ENCODE data around the gene ZNF664. TPM values are rescaled to one million over a fixed set of nuclear protein-coding genes. Genes with fewer than 3 reads are reported as not detected.

The ZNF664 gene
- total RNA-seq, 1 experiment from 2014 or later, result 21.0 TPM

GRCh38 chr12:123983822-123984485 is 10.9 kb downstream of the ZNF664 start:
- H3K9me2 ChIP-seq (replicated peaks; ENCODE audit: insufficient read depth, low read length), result no peaks in the 10 kb centered on the region
- peak; percentile 89 for DNase-seq
- no peaks in the 10 kb centered on the region for H3K9me3 ChIP-seq (ENCODE audit: low read length)
- H3K4me3 ChIP-seq (ENCODE audit: low read length), result no peak overlapping the region
- no peaks in the 10 kb centered on the region for H3K79me2 ChIP-seq (ENCODE audit: low read length)
- H3K9ac ChIP-seq (ENCODE audit: low read length), result no peak overlapping the region
- peaks cover 36% of the 10 kb centered on the region for H3K4me1 ChIP-seq (ENCODE audit: low read length)
- H3K36me3 ChIP-seq (ENCODE audit: insufficient read depth, low read length), result no peaks in the 10 kb centered on the region
- no peak overlapping the region for H3K27ac ChIP-seq (ENCODE audit: low read length)
- H3K4me2 ChIP-seq (ENCODE audit: low read depth, low read length, poor library complexity, severe bottlenecking), result no peak overlapping the region
- no peaks in the 10 kb centered on the region for H3K27me3 ChIP-seq (ENCODE audit: low read length)
- H2AFZ ChIP-seq (ENCODE audit: low read length), result no peak overlapping the region
- peaks cover 68% of the 10 kb centered on the region for H4K20me1 ChIP-seq (ENCODE audit: insufficient read depth, low read depth, low read length)

DNA sequence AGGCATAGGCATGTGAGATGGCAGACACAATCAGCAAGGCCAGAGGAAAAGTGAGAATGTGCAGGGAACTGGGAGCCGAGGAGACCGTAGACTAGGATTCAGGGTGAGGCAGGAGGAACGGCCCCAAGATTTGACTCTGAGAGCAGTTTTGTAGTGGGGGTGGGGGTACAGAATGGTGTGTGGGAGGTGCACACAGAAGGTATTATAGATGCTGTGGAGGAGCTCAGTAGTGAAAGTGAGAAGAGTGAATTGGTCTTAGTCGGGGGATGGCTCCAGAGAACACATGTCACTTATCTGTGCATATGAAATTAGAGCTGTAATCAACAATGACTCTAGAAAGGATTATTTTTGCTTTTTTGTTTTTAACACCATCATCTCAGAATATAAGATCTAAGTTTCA is 11.9 kb downstream of the ZNF664 start:
- Histone ChIP-seq H3K4me2 (ENCODE audit: low read depth, low read length, poor library complexity, severe bottlenecking) (no peak overlapping the region), H3K4me3 (ENCODE audit: low read length) (no peak overlapping the region), H3K9ac (ENCODE audit: low read length) (no peak overlapping the region), H3K9me2 (replicated peaks; ENCODE audit: insufficient read depth, low read length) (no peaks in the 10 kb centered on the region), H3K79me2 (ENCODE audit: low read length) (no peaks in the 10 kb centered on the region), H3K27ac (ENCODE audit: low read length) (no peak overlapping the region), H3K27me3 (ENCODE audit: low read length) (no peaks in the 10 kb centered on the region), H3K4me1 (ENCODE audit: low read length) (peaks cover 36% of the 10 kb centered on the region), H4K20me1 (ENCODE audit: insufficient read depth, low read depth, low read length) (peaks cover 78% of the 10 kb centered on the region), H3K9me3 (ENCODE audit: low read length) (no peaks in the 10 kb centered on the region), H2AFZ (ENCODE audit: low read length) (no peak overlapping the region), H3K36me3 (ENCODE audit: insufficient read depth, low read length) (no peaks in the 10 kb centered on the region)
- no peak for DNase-seq

GRCh38 chr12:123986374-123986965 is 13.5 kb downstream of the ZNF664 start:
- no peaks in the 10 kb centered on the region for H3K79me2 ChIP-seq (ENCODE audit: low read length)
- H2AFZ ChIP-seq (ENCODE audit: low read length), result no peak overlapping the region
- no peak overlapping the region for H3K27ac ChIP-seq (ENCODE audit: low read length)
- no peak overlapping the region for H3K9ac ChIP-seq (ENCODE audit: low read length)
- peaks cover 36% of the 10 kb centered on the region for H3K4me1 ChIP-seq (ENCODE audit: low read length)
- no peaks in the 10 kb centered on the region for H3K9me3 ChIP-seq (ENCODE audit: low read length)
- no peaks in the 10 kb centered on the region for H3K9me2 ChIP-seq (replicated peaks; ENCODE audit: insufficient read depth, low read length)
- no peak for DNase-seq
- peak overlapping the region; percentile 45 for H3K4me3 ChIP-seq (ENCODE audit: low read length)
- H3K27me3 ChIP-seq (ENCODE audit: low read length), result no peaks in the 10 kb centered on the region
- no peaks in the 10 kb centered on the region for H3K36me3 ChIP-seq (ENCODE audit: insufficient read depth, low read length)
- peak overlapping the region; percentile 70 for H3K4me2 ChIP-seq (ENCODE audit: low read depth, low read length, poor library complexity, severe bottlenecking)
- H4K20me1 ChIP-seq (ENCODE audit: insufficient read depth, low read depth, low read length), result peaks cover 80% of the 10 kb centered on the region

DNA sequence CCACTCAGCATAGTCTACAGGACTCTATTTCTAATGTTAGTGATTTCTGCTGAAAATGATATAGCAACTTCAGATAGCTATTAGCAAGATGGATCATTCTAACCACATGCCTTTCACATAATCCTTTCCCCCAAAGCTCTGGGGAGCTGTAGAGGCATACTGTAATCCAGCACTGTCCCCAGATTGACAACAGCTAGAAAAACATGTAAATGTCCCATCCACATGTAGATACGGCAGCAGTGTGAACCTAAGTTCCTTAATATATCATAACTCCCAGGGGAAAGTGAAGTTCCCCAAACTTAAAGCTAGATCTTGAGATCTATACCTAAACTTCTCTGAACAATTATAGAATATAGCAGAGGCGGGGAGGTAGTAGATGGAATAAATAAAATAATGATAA is 14.0 kb downstream of the ZNF664 start:
- no peak overlapping the region for H3K9ac ChIP-seq (ENCODE audit: low read length)
- no peak overlapping the region for H3K27ac ChIP-seq (ENCODE audit: low read length)
- peaks cover 84% of the 10 kb centered on the region for H4K20me1 ChIP-seq (ENCODE audit: insufficient read depth, low read depth, low read length)
- H3K9me2 ChIP-seq (replicated peaks; ENCODE audit: insufficient read depth, low read length), result no peaks in the 10 kb centered on the region
- H3K4me1 ChIP-seq (ENCODE audit: low read length), result peaks cover 36% of the 10 kb centered on the region
- peak overlapping the region; percentile 45 for H3K4me3 ChIP-seq (ENCODE audit: low read length)
- no peaks in the 10 kb centered on the region for H3K27me3 ChIP-seq (ENCODE audit: low read length)
- no peaks in the 10 kb centered on the region for H3K9me3 ChIP-seq (ENCODE audit: low read length)
- H3K4me2 ChIP-seq (ENCODE audit: low read depth, low read length, poor library complexity, severe bottlenecking), result peak overlapping the region; percentile 70
- no peak overlapping the region for H2AFZ ChIP-seq (ENCODE audit: low read length)
- H3K36me3 ChIP-seq (ENCODE audit: insufficient read depth, low read length), result no peaks in the 10 kb centered on the region
- DNase-seq, result peak; percentile 92
- no peaks in the 10 kb centered on the region for H3K79me2 ChIP-seq (ENCODE audit: low read length)

DNA sequence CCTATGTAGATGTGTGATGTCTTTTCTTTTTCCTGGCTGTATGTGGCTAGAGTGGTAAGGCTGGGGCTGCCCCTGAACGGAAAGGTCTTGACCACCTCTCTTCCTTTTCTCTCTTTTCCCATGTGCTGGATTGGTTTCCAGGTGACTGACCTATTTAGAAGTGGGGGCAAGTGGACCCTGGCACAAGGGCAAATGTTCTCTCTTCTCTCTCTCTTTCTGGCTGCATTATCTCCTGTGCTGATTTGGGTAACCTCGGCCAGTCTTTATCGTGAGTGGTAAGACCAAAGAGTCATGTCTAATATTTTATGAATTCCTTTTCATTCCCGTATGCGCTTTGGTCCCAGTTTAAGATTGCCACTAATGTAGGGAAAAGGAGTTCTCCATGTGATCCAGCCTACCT is 16.2 kb downstream of the ZNF664 start:
- H3K36me3 ChIP-seq (ENCODE audit: insufficient read depth, low read length), result no peaks in the 10 kb centered on the region
- H3K9ac ChIP-seq (ENCODE audit: low read length), result no peak overlapping the region
- H3K79me2 ChIP-seq (ENCODE audit: low read length), result no peaks in the 10 kb centered on the region
- H3K4me1 ChIP-seq (ENCODE audit: low read length), result peaks cover 39% of the 10 kb centered on the region
- H3K9me3 ChIP-seq (ENCODE audit: low read length), result no peaks in the 10 kb centered on the region
- no peak overlapping the region for H3K27ac ChIP-seq (ENCODE audit: low read length)
- no peak overlapping the region for H3K4me3 ChIP-seq (ENCODE audit: low read length)
- DNase-seq, result no peak
- no peaks in the 10 kb centered on the region for H3K27me3 ChIP-seq (ENCODE audit: low read length)
- H3K4me2 ChIP-seq (ENCODE audit: low read depth, low read length, poor library complexity, severe bottlenecking), result no peak overlapping the region
- H3K9me2 ChIP-seq (replicated peaks; ENCODE audit: insufficient read depth, low read length), result no peaks in the 10 kb centered on the region
- H2AFZ ChIP-seq (ENCODE audit: low read length), result no peak overlapping the region
- H4K20me1 ChIP-seq (ENCODE audit: insufficient read depth, low read depth, low read length), result peaks cover 86% of the 10 kb centered on the region

DNA sequence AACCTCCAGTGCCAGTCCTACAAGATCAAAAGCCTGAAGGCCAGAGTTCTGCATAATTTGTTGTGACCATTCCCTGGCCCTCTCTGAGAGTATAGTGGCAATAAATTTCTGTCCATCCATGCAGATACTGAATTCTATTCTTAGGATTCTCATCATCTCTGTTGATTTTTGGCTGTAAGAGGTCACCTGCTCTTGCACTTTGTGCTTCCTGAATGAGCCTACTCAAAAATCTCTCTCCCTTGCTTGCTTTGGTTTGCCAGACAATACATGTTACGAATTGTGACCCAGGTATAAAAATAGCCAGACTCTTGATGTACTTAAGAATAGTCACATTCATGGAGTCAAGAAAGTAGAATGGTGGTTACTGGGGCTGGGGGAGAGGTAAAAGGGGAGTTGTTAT is 16.7 kb downstream of the ZNF664 start:
- H3K9ac ChIP-seq (ENCODE audit: low read length), result no peak overlapping the region
- no peak overlapping the region for H3K27ac ChIP-seq (ENCODE audit: low read length)
- H3K27me3 ChIP-seq (ENCODE audit: low read length), result no peaks in the 10 kb centered on the region
- no peak for DNase-seq
- H3K79me2 ChIP-seq (ENCODE audit: low read length), result no peaks in the 10 kb centered on the region
- peaks cover 86% of the 10 kb centered on the region for H4K20me1 ChIP-seq (ENCODE audit: insufficient read depth, low read depth, low read length)
- H2AFZ ChIP-seq (ENCODE audit: low read length), result no peak overlapping the region
- peaks cover 44% of the 10 kb centered on the region for H3K4me1 ChIP-seq (ENCODE audit: low read length)
- H3K9me3 ChIP-seq (ENCODE audit: low read length), result no peaks in the 10 kb centered on the region
- H3K4me2 ChIP-seq (ENCODE audit: low read depth, low read length, poor library complexity, severe bottlenecking), result no peak overlapping the region
- no peak overlapping the region for H3K4me3 ChIP-seq (ENCODE audit: low read length)
- no peaks in the 10 kb centered on the region for H3K36me3 ChIP-seq (ENCODE audit: insufficient read depth, low read length)
- no peaks in the 10 kb centered on the region for H3K9me2 ChIP-seq (replicated peaks; ENCODE audit: insufficient read depth, low read length)

- H3K9me3 ChIP-seq (ENCODE audit: low read length), result no peaks in the 10 kb centered on the region
These were observed 17.5 kb downstream of the ZNF664 start for GRCh38 chr12:123990511-123990910.

GRCh38 chr12:123991372-123991951 is 18.4 kb downstream of the ZNF664 start:
- Histone ChIP-seq H3K36me3 (ENCODE audit: insufficient read depth, low read length) (no peaks in the 10 kb centered on the region), H3K27ac (ENCODE audit: low read length) (no peak overlapping the region), H3K4me2 (ENCODE audit: low read depth, low read length, poor library complexity, severe bottlenecking) (no peak overlapping the region), H3K9ac (ENCODE audit: low read length) (no peak overlapping the region), H3K79me2 (ENCODE audit: low read length) (no peaks in the 10 kb centered on the region), H3K4me1 (ENCODE audit: low read length) (peaks cover 31% of the 10 kb centered on the region), H3K4me3 (ENCODE audit: low read length) (no peak overlapping the region), H2AFZ (ENCODE audit: low read length) (no peak overlapping the region), H4K20me1 (ENCODE audit: insufficient read depth, low read depth, low read length) (peaks cover 86% of the 10 kb centered on the region), H3K9me2 (replicated peaks; ENCODE audit: insufficient read depth, low read length) (no peaks in the 10 kb centered on the region), H3K27me3 (ENCODE audit: low read length) (no peaks in the 10 kb centered on the region), H3K9me3 (ENCODE audit: low read length) (no peaks in the 10 kb centered on the region)
- no peak for DNase-seq

More at GRCh38 chr12:123990511-123990910, 17.5 kb downstream of the ZNF664 start:
- Histone ChIP-seq H4K20me1 (ENCODE audit: insufficient read depth, low read depth, low read length) (peaks cover 86% of the 10 kb centered on the region), H3K36me3 (ENCODE audit: insufficient read depth, low read length) (no peaks in the 10 kb centered on the region), H3K27ac (ENCODE audit: low read length) (no peak overlapping the region), H3K4me1 (ENCODE audit: low read length) (peaks cover 41% of the 10 kb centered on the region), H3K9me2 (replicated peaks; ENCODE audit: insufficient read depth, low read length) (no peaks in the 10 kb centered on the region), H2AFZ (ENCODE audit: low read length) (no peak overlapping the region), H3K4me2 (ENCODE audit: low read depth, low read length, poor library complexity, severe bottlenecking) (no peak overlapping the region), H3K9ac (ENCODE audit: low read length) (no peak overlapping the region), H3K4me3 (ENCODE audit: low read length) (no peak overlapping the region), H3K79me2 (ENCODE audit: low read length) (no peaks in the 10 kb centered on the region), H3K27me3 (ENCODE audit: low read length) (no peaks in the 10 kb centered on the region)
- no peak for DNase-seq

Measured in Karpas-422 (cell line).